Sciatic nerve (tissue), 2 donors: ENCODE measurements around the gene KRT7. TPM values are rescaled to one million over a fixed set of nuclear protein-coding genes. Genes with fewer than 3 reads are reported as not detected.
"Not testable (repeated sequence)": the region's sequence is repeated elsewhere in the genome, so short reads cannot be mapped to it uniquely, and the experiment has no call there.

Experiments
- ATAC-seq: fragments of 200-7000 bp; cut with Tn5 transposase; one replicate; pipeline ENCODE4 v1.9.1; 2020; ENCODE audit warnings: mild to moderate bottlenecking, moderate library complexity
- DNase-seq: peaks from one replicate; pipeline ENCODE4 v3.0.0-alpha.2; 2020; ENCODE audit warnings: low spot score
- intact Hi-C: fragments of 100-400 bp; cut with DNase I; formaldehyde crosslinking; loops from one replicate; pipeline ENCODE4 v1.14.2; 2022
- total RNA-seq: library from RNA; stranded (reverse); fragmentation: NEBNext Ultra II Directional; extraction: Animal tissue kit (Norgen Biotek cat#: 25700); gene quantifications from one replicate; pipeline ENCODE4 v1.2.1, GENCODE V29; 2021
- donor health status: DM: no; HTN: no; CAD: no.
- donor health status: DM: no; HTN: no; CAD: no.

The KRT7 gene
- total RNA-seq, 1 donor from 2014 or later: 4.0 TPM

GRCh38 chr12:52250048-52250990, 17.3 kb downstream of the KRT7 start:
- intact Hi-C loops: no loop called here
- ATAC-seq (no peak), DNase-seq (peak; percentile 45)

GRCh38 chr12:52251367-52252051, 18.5 kb downstream of the KRT7 start:
- intact Hi-C loops: no loop called here
- ATAC-seq (no peak), DNase-seq (peak; percentile 7)

- ATAC-seq, intact Hi-C loops: not testable (repeated sequence)
- peak; percentile 50 for DNase-seq
These were observed 19.2 kb downstream of the KRT7 start for GRCh38 chr12:52252175-52252615.

- intact Hi-C loops: no loop called here
- peak; percentile 41 for DNase-seq
- ATAC-seq: no peak
These were observed 19.8 kb downstream of the KRT7 start for GRCh38 chr12:52252728-52253343.

- intact Hi-C loops: no loop called here
- DNase-seq (peak; percentile 45), ATAC-seq (no peak)
These were observed 20.5 kb downstream of the KRT7 start for GRCh38 chr12:52253391-52254179.

GRCh38 chr12:52254180-52254964, 21.3 kb downstream of the KRT7 start:
- no peak for ATAC-seq
- peak; percentile 27 for DNase-seq
- intact Hi-C loops: no loop called here

GRCh38 chr12:52254965-52255751, 22.1 kb downstream of the KRT7 start:
- ATAC-seq (no peak), DNase-seq (peak; percentile 18)
- intact Hi-C loops: no loop called here

GRCh38 chr12:52255926-52256583, 23.0 kb downstream of the KRT7 start:
- no peak for ATAC-seq
- peak; percentile 12 for DNase-seq
- intact Hi-C loops: no loop called here

GRCh38 chr12:52256584-52256935, 23.5 kb downstream of the KRT7 start:
- peak; percentile 18 for DNase-seq
- no peak for ATAC-seq

GRCh38 chr12:52257074-52257551, 24.1 kb downstream of the KRT7 start:
- ATAC-seq: no peak
- DNase-seq: peak; percentile 28
- intact Hi-C loops: no loop called here

More at GRCh38 chr12:52256584-52256935, 23.5 kb downstream of the KRT7 start:
- intact Hi-C loops: no loop called here

- ATAC-seq, intact Hi-C loops: not testable (repeated sequence)
- peak; percentile 19 for DNase-seq
These were observed 24.9 kb downstream of the KRT7 start for GRCh38 chr12:52257922-52258321.

- DNase-seq (no peak), ATAC-seq (no peak)
- intact Hi-C loops: no loop called here
These were observed 25.4 kb downstream of the KRT7 start for GRCh38 chr12:52258335-52258901.

- intact Hi-C loops: no loop called here
- no peak for DNase-seq
- no peak for ATAC-seq
These were observed 26.7 kb downstream of the KRT7 start for GRCh38 chr12:52259657-52260243.

- DNase-seq (no peak), ATAC-seq (no peak)
- intact Hi-C loops: no loop called here
These were observed 27.5 kb downstream of the KRT7 start for GRCh38 chr12:52260361-52261207.

- intact Hi-C loops: no loop called here
- ATAC-seq: no peak
- DNase-seq: no peak
These were observed 28.1 kb downstream of the KRT7 start for GRCh38 chr12:52261208-52261484.
